NK-92 (cell line): Measurements from ENCODE around the gene TP53.
"Not testable (repeated sequence)": the region's sequence is repeated elsewhere in the genome, so short reads cannot be mapped to it uniquely, and the experiment has no call there.

Experiments used
- DNase-seq: peaks from one replicate; lab custom pipeline; 2025; ENCODE audit not compliant: unreplicated experiment; lab: John Stamatoyannopoulos, UW

The TP53 gene

GRCh38 chr17:7676533-7676932, 10.8 kb downstream of the TP53 start:
- DNase-seq = no peak

GRCh38 chr17:7674934-7675333, 12.4 kb downstream of the TP53 start:
- DNase-seq = no peak

DNA sequence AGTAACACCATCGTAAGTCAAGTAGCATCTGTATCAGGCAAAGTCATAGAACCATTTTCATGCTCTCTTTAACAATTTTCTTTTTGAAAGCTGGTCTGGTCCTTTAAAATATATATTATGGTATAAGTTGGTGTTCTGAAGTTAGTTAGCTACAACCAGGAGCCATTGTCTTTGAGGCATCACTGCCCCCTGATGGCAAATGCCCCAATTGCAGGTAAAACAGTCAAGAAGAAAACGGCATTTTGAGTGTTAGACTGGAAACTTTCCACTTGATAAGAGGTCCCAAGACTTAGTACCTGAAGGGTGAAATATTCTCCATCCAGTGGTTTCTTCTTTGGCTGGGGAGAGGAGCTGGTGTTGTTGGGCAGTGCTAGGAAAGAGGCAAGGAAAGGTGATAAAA, 14.1 kb downstream of the TP53 start:
- no peak for DNase-seq

DNA sequence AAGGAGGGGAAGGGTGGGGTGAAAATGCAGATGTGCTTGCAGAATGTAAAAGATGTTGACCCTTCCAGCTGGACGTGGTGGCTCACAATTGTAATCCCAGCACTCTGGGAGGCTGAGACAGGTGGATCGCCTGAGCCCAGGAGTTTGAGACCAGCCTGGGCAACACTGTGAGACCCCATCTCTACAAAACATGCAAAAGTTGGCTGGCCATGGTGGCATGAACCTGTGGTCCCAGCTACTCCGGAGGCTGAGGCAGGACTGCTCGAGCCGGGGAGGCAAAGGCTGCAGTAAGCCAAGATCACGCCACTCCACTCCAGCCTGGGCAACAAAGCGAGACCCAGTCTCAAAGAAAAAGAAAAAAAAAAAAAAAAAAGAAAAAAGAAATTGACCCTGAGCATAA, 18.8 kb downstream of the TP53 start:
- no peak for DNase-seq

GRCh38 chr17:7667656-7668406, 19.5 kb downstream of the TP53 start:
- no peak for DNase-seq

DNA sequence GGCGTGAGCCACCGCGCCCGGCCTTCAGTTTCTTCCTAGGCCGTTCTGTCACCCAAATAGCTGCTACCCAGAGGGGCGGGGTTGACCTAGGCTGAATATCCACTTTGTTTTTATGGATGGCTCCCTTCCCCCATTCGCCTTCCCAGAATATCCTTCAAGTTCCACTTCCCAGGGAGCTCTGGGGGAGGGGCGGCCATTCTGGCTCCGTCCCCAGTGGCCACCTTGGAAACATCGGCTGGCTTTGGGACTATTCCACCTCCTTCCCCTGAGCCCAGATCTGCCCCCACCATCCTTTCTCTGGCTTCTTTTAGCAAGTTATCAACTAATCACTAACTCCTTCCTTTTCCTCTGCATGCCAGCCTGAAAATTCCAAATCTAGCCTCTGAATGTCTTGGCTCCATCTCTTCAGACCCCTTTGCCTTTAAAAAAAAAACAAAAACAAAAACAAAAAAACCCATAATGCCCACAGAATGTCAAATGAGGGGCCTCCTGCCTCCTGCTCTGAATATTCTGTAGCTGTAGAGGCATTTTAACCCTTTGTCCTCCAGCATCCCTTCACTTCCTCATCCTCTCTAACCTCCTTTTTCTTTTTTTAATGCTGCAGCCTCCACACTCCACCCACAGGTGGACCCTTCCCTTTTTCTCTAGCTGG, 30.2 kb downstream of the TP53 start:
- no peak for DNase-seq

- no peak for DNase-seq
Measured at GRCh38 chr17:7655541-7655840, 31.8 kb downstream of the TP53 start.

GRCh38 chr17:7654832-7655540, 32.3 kb downstream of the TP53 start:
- no peak for DNase-seq

DNA sequence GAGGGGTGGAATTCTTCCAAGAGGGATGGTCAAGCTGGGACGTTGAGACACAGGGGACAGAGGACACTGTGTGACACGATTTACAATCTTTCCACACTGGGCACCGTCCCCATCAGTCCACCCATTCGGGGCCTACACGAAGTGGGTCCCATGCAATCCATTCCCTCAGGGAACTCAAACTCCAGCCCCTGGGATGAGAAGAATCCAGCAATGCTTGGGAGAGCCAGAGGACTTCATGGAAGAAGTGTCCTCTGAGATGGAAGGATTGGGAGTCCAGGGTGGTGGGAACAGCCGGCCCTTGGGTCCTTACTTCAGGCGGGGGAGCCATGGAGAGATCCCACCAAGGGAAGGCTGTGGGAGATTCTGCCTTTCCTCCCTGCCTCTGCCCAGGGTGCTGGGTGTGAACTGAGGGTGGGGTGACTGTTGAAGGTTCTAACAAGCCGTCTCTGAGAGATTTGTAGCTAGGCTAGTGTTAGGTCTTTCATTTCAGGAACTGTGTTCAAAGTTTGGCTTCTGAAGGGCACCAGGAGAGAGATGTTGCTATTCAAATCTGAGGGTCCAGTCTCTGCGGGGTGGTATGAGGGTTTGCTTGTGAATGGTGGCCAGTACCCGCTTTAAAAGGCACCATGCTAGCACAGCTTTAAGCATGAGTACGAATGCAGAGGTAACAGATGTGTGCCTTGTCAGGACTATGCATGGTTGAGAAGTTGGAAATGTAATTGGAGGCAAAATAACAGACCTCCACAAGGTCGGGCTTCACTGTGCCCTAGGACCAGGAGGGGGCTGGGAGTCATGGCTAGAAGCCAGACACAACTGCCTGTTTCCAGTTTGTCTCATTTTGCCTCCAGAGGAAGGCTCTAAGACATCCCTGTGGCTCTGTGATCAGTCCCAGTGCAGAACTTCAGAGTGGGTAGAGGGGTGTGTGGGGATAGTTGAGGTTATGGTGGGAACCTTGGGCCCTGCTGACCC, 34.6 kb downstream of the TP53 start:
- no peak for DNase-seq

GRCh38 chr17:7651665-7652387, 35.5 kb downstream of the TP53 start:
- no peak for DNase-seq

DNA sequence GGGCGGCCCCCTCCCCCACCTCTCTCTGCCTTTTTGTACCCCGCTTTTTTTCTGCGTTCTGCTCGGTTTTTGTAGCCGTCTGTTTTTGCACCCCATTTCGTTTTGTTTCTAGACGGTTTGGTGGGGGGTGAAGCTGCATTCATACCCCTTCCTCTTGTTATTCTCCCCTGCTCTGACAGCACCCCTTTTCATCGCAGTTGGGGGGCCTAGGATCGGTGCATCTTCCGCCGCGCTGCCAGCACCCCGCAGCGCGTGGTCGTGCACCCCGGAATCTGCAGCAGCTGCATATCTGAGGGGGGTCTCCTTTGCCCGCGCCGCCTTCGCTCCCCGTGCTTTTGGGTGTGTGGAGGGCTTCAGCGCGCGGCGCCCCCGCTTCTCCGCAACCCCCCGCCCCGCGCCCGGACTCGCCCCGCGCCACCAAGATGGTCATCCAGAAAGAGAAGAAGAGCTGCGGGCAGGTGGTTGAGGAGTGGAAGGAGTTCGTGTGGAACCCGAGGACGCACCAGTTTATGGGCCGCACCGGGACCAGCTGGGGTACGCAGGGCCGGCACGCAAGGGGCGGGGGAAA, 36.1 kb downstream of the TP53 start:
- no peak for DNase-seq

GRCh38 chr17:7650509-7651096, 36.7 kb downstream of the TP53 start, which contains the start of gene ATP1B2:
Gene ATP1B2 (plus strand): TSS chr17:7650926. CDS start chr17:7651519, 593 bp downstream.
- peak; percentile 14 for DNase-seq

DNA sequence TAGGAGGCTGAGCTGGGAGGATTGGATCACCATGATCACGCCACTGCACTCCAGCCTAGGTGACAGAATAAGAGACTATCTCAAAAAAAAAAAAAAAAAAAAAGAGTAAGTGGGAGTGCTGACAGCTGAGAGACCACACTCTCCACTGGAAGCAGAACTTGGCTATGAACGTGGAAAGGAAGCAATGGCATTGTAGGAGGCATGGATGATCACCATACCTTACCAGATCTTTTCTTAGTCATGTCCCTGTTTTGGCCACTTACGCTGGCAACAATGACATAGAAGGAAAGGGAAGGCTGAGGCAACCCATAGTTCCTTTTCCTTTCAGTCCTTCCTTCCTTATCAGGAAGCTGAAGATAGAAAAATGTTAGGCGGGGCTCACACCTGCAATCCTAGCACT, 40.3 kb downstream of the TP53 start:
- no peak for DNase-seq

- DNase-seq = no peak
Measured at GRCh38 chr17:7646457-7646856, 40.8 kb downstream of the TP53 start.

DNA sequence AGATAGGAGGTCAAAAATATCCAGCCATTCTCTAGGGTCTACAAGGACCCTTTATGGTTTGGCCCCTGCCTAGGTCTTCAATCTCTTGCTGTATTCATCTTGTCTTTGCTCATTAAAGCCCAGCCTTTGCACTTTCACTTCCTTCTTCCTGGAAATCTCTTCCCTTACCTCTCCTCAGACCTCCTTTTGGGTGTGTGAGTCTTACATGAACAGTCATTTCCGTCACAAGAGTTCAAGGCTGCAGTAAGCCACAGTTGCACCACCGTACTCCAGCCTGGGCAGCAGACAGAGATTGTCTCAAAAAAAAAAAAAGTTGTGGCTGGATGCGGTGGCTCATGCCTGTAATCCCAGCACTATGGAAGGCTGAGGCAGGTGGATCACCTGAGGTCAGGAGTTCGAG, 42.5 kb downstream of the TP53 start:
- DNase-seq = no peak

DNA sequence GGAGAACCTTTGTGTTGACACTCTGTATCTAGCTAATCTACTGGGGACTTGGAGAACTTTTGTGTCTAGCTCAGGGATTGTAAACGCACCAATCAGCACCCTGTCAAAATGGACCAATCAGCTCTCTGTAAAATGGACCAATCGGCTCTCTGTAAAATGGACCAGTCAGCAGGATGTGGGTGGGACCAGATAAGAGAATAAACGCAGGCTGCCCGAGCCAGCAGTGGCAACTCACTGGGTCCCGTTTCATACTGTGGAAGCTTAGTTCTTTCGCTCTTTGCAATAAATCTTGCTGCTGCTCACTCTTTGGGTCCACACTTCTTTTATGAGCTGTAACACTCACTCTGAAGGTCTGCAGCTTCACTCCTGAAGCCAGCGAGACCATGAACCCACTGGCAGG, 45.7 kb downstream of the TP53 start:
- not testable (repeated sequence) for DNase-seq

DNA sequence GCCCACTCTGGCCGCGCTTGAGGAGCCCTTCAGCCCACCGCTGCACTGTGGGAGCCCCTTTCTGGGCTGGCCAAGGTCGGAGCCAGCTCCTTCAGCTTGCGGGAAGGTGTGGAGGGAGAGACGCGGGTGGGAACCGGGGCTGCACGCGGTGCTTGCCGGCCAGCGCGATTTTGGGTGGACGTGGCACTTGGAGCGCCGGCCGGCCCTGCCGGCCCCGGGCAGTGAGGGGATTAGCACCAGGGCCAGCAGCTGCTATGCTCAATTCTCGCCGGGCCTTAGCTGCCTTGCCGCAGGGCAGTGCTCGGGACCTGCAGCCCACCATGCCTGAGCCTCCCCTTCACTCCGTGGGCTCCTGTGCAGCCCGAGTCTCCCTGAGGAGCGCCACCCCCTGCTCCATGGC, 46.5 kb downstream of the TP53 start:
- no peak for DNase-seq

DNA sequence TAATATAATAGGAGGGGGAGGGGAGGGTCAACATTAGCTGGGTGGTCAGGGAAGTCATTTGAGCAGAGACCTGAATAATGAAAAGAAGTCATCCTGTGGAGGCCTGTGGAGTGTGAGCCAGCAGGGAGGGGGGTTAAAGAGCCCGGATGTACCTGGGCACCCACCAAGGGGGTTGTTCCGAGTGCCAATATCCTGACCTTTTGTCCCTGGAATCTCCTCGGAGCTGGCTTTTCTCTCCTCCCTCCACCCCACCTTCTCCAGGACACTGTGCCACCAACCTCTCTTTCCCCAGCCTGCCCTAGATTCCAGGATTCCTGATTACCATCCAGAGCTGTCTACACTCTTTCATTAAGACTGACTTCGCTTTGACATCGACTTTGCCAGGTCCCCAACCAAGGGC, 51.1 kb downstream of the TP53 start:
- DNase-seq = no peak

GRCh38 chr17:7634384-7634783, 52.9 kb downstream of the TP53 start:
- no peak for DNase-seq

GRCh38 chr17:7633093-7633492, 54.2 kb downstream of the TP53 start:
- DNase-seq = no peak
